Neural crest cell (in vitro differentiated cells): ENCODE measurements around the gene ZNF79. TPM values are rescaled to one million over a fixed set of nuclear protein-coding genes. Genes with fewer than 3 reads are reported as not detected.

Experiments
- DNase-seq: peaks from one replicate; pipeline ENCODE4 v3.0.0; 2021; ENCODE audit warnings: low read depth, mixed read lengths, low spot score
- H3K27ac Mint-ChIP-seq: one replicate; pipeline ENCODE4 v1.8.0; 2021; ENCODE audit warnings: mild to moderate bottlenecking, mixed read lengths; ENCODE audit not compliant: unreplicated experiment
- H3K27me3 Mint-ChIP-seq: 2 replicates; pipeline ENCODE4 v1.8.0; 2021; ENCODE audit warnings: low read depth, mild to moderate bottlenecking, mixed read lengths
- H3K36me3 Mint-ChIP-seq: 2 replicates; pipeline ENCODE4 v1.8.0; 2021; ENCODE audit warnings: low read depth, mild to moderate bottlenecking, mixed read lengths
- H3K4me1 Mint-ChIP-seq: 2 replicates; pipeline ENCODE4 v1.8.0; 2021; ENCODE audit warnings: mixed read lengths
- H3K4me3 Mint-ChIP-seq: one replicate; pipeline ENCODE4 v1.8.0; 2021; ENCODE audit warnings: mild to moderate bottlenecking, mixed read lengths
- H3K9me3 Mint-ChIP-seq: 2 replicates; pipeline ENCODE4 v1.8.0; 2021; ENCODE audit warnings: mixed read lengths
- CTCF ChIP-seq: fragments of 200-600 bp; sonication (generic); conservative IDR thresholded peaks from 2 replicates; pipeline ENCODE4 v1.5.0; 2021; ENCODE audit warnings: antibody characterized with exemption, mild to moderate bottlenecking
- total RNA-seq: library from RNA; stranded (reverse); gene quantifications from 2 replicates; pipeline ENCODE4 v1.2.1, GENCODE V29; 2021

ZNF79 gene
- total RNA-seq, 1 donor from 2014 or later, result 13.2 TPM

DNA sequence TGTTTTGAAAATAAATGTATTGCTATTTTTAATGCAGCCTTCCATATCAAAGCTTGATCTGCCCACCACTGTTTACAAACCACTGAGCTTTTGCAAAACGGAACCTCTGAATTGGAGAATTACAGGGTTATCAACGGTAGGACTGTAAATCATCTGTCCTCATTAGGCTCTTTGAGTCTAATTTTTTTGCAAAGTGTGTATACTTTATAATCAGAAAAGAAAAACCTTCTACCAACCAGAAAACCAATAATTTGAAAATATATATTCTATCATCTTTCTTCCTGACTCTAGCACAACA is 34.0 kb upstream of the ZNF79 start:
- Mint-ChIP-seq H3K36me3 (no peaks in the 10 kb centered on the region), H3K9me3 (no peaks in the 10 kb centered on the region), H3K27ac (no peak overlapping the region), H3K4me3 (peak overlapping the region; percentile 19), H3K4me1 (peaks cover 25% of the 10 kb centered on the region), H3K27me3 (no peaks in the 10 kb centered on the region)
- no peak for TF ChIP-seq CTCF
- no peak for DNase-seq

DNA sequence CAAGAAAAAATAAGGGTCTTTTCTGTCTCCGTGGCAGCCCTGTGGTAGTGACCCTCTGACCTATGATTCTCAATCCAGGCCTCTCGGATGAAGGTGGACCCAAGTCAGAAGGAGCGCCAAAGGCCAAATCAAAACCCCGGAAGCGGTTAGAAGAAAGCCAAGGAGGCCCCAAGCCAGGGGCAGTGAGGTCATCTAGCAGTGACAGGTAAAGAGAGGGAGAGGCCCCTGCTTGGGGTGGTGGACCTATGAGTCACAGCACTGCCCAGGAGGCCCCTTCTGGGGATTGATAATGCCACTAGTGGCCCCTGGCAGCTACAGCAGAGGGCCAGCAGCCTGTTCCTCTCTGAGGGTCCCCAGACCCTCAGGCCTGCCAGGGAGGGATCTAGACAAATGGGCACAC is 33.6 kb upstream of the ZNF79 start:
- H3K27me3 Mint-ChIP-seq, result no peaks in the 10 kb centered on the region
- H3K4me3 Mint-ChIP-seq, result peak overlapping the region; percentile 19
- no peak for TF ChIP-seq CTCF
- no peaks in the 10 kb centered on the region for H3K9me3 Mint-ChIP-seq
- H3K36me3 Mint-ChIP-seq, result no peaks in the 10 kb centered on the region
- H3K27ac Mint-ChIP-seq, result no peak overlapping the region
- no peak for DNase-seq
- peaks cover 25% of the 10 kb centered on the region for H3K4me1 Mint-ChIP-seq

DNA sequence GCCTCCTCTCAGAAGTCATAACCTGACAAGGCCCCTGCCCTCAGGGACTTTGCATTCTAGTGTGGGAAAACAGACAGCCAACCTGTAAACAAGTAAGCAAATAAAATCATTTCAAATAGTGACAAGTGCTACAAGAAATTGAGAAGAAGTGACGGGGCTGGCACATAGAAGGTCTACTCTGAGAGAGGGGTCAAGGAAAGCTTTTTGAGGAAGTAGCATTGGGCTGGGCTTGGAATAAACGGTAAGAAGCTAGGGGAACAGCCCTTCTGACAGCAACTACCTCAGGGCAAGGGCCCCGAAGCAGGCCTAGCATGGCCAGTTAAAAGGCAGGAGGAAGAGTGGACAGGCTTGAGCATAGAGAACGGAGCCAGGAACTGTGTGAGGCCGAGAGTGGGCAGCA is 32.0 kb upstream of the ZNF79 start:
- no peak overlapping the region for H3K27ac Mint-ChIP-seq
- no peak for TF ChIP-seq CTCF
- H3K9me3 Mint-ChIP-seq, result no peaks in the 10 kb centered on the region
- H3K27me3 Mint-ChIP-seq, result no peaks in the 10 kb centered on the region
- H3K4me1 Mint-ChIP-seq, result peaks cover 35% of the 10 kb centered on the region
- H3K4me3 Mint-ChIP-seq, result no peak overlapping the region
- no peaks in the 10 kb centered on the region for H3K36me3 Mint-ChIP-seq
- no peak for DNase-seq

GRCh38 chr9:127392976-127393375 is 31.2 kb upstream of the ZNF79 start:
- Mint-ChIP-seq H3K36me3 (no peaks in the 10 kb centered on the region), H3K9me3 (no peaks in the 10 kb centered on the region), H3K4me1 (peaks cover 34% of the 10 kb centered on the region), H3K4me3 (no peak overlapping the region), H3K27ac (no peak overlapping the region), H3K27me3 (no peaks in the 10 kb centered on the region)
- TF ChIP-seq CTCF, result no peak
- no peak for DNase-seq

GRCh38 chr9:127393645-127394044 is 30.5 kb upstream of the ZNF79 start:
- H3K36me3 Mint-ChIP-seq, result no peaks in the 10 kb centered on the region
- DNase-seq, result no peak
- no peaks in the 10 kb centered on the region for H3K27me3 Mint-ChIP-seq
- H3K27ac Mint-ChIP-seq, result no peak overlapping the region
- H3K4me1 Mint-ChIP-seq, result peaks cover 33% of the 10 kb centered on the region
- no peak for TF ChIP-seq CTCF
- H3K9me3 Mint-ChIP-seq, result no peaks in the 10 kb centered on the region
- H3K4me3 Mint-ChIP-seq, result no peak overlapping the region
